ENCODE results near the gene TBC1D2.

The TBC1D2 gene

DNA sequence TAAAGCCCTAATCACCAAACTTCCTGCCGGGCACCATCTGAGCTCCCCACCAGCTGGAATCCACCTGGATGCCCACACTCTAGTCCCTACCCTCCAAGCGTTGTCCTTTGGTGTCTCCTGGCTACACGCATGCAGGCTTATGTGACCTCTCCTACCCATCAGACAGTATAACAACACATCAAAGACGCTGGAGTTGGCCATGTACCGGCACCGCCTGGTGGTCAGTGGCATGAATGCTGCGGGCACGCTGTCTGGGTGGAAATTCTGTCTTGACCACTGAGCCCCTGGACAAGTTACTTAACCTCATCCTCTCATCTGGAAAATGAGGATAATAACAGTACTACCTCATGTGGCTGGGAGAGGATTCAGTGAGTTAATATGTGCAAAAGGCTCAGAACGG, 39.6 kb downstream of the TBC1D2 start:
- H3K27ac ChIP-seq (replicated peaks): no peak overlapping the region
- DNase-seq (ENCODE audit: low read depth in 1 of 2, low spot score in 1 of 2): no peak
- H3K4me3 ChIP-seq (replicated peaks; ENCODE audit: insufficient read depth, low read length): no peak overlapping the region
- TF ChIP-seq GABPA (IDR thresholded peaks at IDR 0.05; ENCODE audit: low read depth): no peak
- TF ChIP-seq, protein P1, sequence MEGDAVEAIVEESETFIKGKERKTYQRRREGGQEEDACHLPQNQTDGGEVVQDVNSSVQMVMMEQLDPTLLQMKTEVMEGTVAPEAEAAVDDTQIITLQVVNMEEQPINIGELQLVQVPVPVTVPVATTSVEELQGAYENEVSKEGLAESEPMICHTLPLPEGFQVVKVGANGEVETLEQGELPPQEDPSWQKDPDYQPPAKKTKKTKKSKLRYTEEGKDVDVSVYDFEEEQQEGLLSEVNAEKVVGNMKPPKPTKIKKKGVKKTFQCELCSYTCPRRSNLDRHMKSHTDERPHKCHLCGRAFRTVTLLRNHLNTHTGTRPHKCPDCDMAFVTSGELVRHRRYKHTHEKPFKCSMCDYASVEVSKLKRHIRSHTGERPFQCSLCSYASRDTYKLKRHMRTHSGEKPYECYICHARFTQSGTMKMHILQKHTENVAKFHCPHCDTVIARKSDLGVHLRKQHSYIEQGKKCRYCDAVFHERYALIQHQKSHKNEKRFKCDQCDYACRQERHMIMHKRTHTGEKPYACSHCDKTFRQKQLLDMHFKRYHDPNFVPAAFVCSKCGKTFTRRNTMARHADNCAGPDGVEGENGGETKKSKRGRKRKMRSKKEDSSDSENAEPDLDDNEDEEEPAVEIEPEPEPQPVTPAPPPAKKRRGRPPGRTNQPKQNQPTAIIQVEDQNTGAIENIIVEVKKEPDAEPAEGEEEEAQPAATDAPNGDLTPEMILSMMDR (IDR thresholded peaks at IDR 0.05; ENCODE audit: insufficient read depth, low read length): peak; percentile 4
- TF ChIP-seq, protein P2, sequence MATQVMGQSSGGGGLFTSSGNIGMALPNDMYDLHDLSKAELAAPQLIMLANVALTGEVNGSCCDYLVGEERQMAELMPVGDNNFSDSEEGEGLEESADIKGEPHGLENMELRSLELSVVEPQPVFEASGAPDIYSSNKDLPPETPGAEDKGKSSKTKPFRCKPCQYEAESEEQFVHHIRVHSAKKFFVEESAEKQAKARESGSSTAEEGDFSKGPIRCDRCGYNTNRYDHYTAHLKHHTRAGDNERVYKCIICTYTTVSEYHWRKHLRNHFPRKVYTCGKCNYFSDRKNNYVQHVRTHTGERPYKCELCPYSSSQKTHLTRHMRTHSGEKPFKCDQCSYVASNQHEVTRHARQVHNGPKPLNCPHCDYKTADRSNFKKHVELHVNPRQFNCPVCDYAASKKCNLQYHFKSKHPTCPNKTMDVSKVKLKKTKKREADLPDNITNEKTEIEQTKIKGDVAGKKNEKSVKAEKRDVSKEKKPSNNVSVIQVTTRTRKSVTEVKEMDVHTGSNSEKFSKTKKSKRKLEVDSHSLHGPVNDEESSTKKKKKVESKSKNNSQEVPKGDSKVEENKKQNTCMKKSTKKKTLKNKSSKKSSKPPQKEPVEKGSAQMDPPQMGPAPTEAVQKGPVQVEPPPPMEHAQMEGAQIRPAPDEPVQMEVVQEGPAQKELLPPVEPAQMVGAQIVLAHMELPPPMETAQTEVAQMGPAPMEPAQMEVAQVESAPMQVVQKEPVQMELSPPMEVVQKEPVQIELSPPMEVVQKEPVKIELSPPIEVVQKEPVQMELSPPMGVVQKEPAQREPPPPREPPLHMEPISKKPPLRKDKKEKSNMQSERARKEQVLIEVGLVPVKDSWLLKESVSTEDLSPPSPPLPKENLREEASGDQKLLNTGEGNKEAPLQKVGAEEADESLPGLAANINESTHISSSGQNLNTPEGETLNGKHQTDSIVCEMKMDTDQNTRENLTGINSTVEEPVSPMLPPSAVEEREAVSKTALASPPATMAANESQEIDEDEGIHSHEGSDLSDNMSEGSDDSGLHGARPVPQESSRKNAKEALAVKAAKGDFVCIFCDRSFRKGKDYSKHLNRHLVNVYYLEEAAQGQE (IDR thresholded peaks at IDR 0.05; ENCODE audit: insufficient replicate concordance, low read depth): no peak
- TF ChIP-seq POLR2AphosphoS5 (IDR thresholded peaks at IDR 0.05; ENCODE audit: low read depth): no peak
- no peaks in the 10 kb centered on the region for H3K27me3 ChIP-seq (ENCODE audit: insufficient read depth, poor library complexity, severe bottlenecking)

DNA sequence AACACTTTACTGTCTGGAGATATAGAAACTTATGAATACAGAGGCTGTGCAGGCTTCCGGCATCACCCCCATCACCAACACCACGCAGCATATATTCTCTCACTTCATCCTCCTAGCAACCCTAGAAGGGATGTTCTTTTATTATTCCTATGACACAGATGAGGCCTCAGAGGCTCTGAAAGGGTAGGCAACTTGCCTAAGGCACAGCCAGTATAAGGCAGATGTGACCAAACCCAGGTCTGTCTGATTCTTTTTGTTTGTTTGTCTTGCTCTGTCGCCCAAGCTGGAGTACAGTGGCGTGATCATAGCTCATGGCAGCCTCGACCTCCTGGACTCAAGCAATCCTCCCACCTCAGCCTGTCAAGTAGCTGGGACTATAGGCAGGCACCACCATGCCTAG, 40.2 kb downstream of the TBC1D2 start:
- TF ChIP-seq, protein P2 (IDR thresholded peaks at IDR 0.05; ENCODE audit: insufficient replicate concordance, low read depth): no peak
- TF ChIP-seq, protein P1 (IDR thresholded peaks at IDR 0.05; ENCODE audit: insufficient read depth, low read length): no peak
- no peak for TF ChIP-seq SPI1 (IDR thresholded peaks at IDR 0.05; ENCODE audit: borderline replicate concordance, low read depth)
- TF ChIP-seq GABPA (IDR thresholded peaks at IDR 0.05; ENCODE audit: low read depth): no peak
- TF ChIP-seq POLR2AphosphoS5 (IDR thresholded peaks at IDR 0.05; ENCODE audit: low read depth): no peak
- Histone ChIP-seq H3K4me3 (replicated peaks; ENCODE audit: insufficient read depth, low read length) (no peak overlapping the region), H3K27me3 (ENCODE audit: insufficient read depth, poor library complexity, severe bottlenecking) (no peaks in the 10 kb centered on the region), H3K27ac (replicated peaks) (no peak overlapping the region)
- no peak for DNase-seq (ENCODE audit: low read depth in 1 of 2, low spot score in 1 of 2)

DNA sequence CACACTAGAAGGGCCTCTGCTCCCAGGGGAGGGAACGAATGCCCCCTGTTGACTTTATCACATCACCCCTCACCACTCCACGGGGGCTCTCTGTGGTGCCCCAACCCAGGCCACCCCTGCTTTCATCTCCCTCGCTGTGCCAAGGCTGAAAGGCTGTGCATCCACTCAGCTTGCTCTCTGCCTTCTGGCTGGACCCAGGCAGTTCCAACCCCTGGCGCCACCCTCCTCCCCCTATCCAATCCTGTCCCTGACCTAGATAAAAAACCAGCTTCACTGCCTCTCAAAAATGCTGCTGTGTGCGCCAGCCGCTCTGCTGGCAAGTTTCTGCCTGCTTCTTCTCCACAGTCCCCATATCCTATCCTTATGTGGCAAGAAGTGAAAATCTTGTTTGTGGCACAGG, 40.6 kb downstream of the TBC1D2 start:
- TF ChIP-seq GABPA (IDR thresholded peaks at IDR 0.05; ENCODE audit: low read depth) (no peak), SPI1 (IDR thresholded peaks at IDR 0.05; ENCODE audit: borderline replicate concordance, low read depth) (no peak), POLR2AphosphoS5 (IDR thresholded peaks at IDR 0.05; ENCODE audit: low read depth) (no peak)
- TF ChIP-seq, protein P2 (IDR thresholded peaks at IDR 0.05; ENCODE audit: insufficient replicate concordance, low read depth): no peak
- TF ChIP-seq, protein P1 (IDR thresholded peaks at IDR 0.05; ENCODE audit: insufficient read depth, low read length): no peak
- Histone ChIP-seq H3K4me3 (replicated peaks; ENCODE audit: insufficient read depth, low read length) (no peak overlapping the region), H3K27ac (replicated peaks) (no peak overlapping the region), H3K27me3 (ENCODE audit: insufficient read depth, poor library complexity, severe bottlenecking) (no peaks in the 10 kb centered on the region)
- no peak for DNase-seq (ENCODE audit: low read depth in 1 of 2, low spot score in 1 of 2)

Data from HL-60 (cell line).